Measurements from ENCODE around the gene TMPO.
A peak's percentile ranks its signal among the peaks of the same experiment; 100 is the strongest.
"Not testable (repeated sequence)": the region's sequence is repeated elsewhere in the genome, so short reads cannot be mapped to it uniquely, and the experiment has no call there.

Gene TMPO

GRCh38 chr12:98488416-98488815, 27.0 kb upstream of the TMPO start:
- CTCF ChIA-PET: interaction anchor here (0.6 kb wide), 1 partner anchor 190 kb away, joined by 4 read pairs; no protein-coding TSS in a partner anchor

GRCh38 chr12:98489176-98489575, 26.2 kb upstream of the TMPO start:
- H3K4me3 ChIP-seq (ENCODE audit: low read depth, low read length): no peak overlapping the region
- no peaks in the 10 kb centered on the region for H3K9me3 ChIP-seq (ENCODE audit: control insufficient read depth, insufficient read depth, low read depth, low read length)
- ChIA-PET CTCF (interaction anchor here (0.6 to 1.0 kb wide), 4 partner anchors 11 to 433 kb away, joined by 3 to 4 read pairs (median 4); no protein-coding TSS in a partner anchor), POLR2A (no interaction called here)
- H3K36me3 ChIP-seq (ENCODE audit: control insufficient read depth in 2 of 2, insufficient read depth in 1 of 2, low read length in 2 of 2): no peaks in the 10 kb centered on the region
- TF ChIP-seq ZNF76 (tag by site-specific recombination; IDR thresholded peaks at IDR 0.05; ENCODE audit: borderline replicate concordance, low read depth): no peak
- H3K4me1 ChIP-seq (ENCODE audit: control insufficient read depth, insufficient read depth, low read length): no peaks in the 10 kb centered on the region; the same call in 1 of the 2 replicates
- H3K27ac ChIP-seq (ENCODE audit: extremely low read depth, low read depth, low read length): no peak overlapping the region

More at GRCh38 chr12:98488416-98488815, 27.0 kb upstream of the TMPO start:
- H3K9me3 ChIP-seq (ENCODE audit: control insufficient read depth, insufficient read depth, low read depth, low read length); H3K4me1 ChIP-seq (ENCODE audit: control insufficient read depth, insufficient read depth, low read length); H3K36me3 ChIP-seq (ENCODE audit: control insufficient read depth in 2 of 2, insufficient read depth in 1 of 2, low read length in 2 of 2); POLR2A ChIA-PET; H3K27ac ChIP-seq (ENCODE audit: extremely low read depth, low read depth, low read length); H3K4me3 ChIP-seq (ENCODE audit: low read depth, low read length): not testable (repeated sequence)
- TF ChIP-seq ZNF335 (tag by site-specific recombination; conservative IDR thresholded peaks at IDR 0.05): peak; percentile 39

GRCh38 chr12:98490501-98491453, 24.6 kb upstream of the TMPO start:
- ChIA-PET CTCF (interaction anchor here (0.5 to 2.7 kb wide), 41 partner anchors 9 to 1991 kb away, joined by 3 to 20 read pairs (median 4); partner anchors contain the start of gene TMPO), POLR2A (interaction anchor here (0.7 to 2.1 kb wide), 8 partner anchors 10 to 103 kb away, joined by 3 to 7 read pairs (median 4); partner anchors contain the start of genes SLC25A3 and TMPO)
- H3K4me1 ChIP-seq (ENCODE audit: control insufficient read depth, insufficient read depth, low read length): no peaks in the 10 kb centered on the region; the same call in 1 of the 2 replicates
- H3K27ac ChIP-seq (ENCODE audit: extremely low read depth, low read depth, low read length): no peak overlapping the region
- H3K36me3 ChIP-seq (ENCODE audit: control insufficient read depth in 2 of 2, insufficient read depth in 1 of 2, low read length in 2 of 2): no peaks in the 10 kb centered on the region
- peak overlapping the region; percentile 12; the same call in 1 of the 2 replicates for H3K4me3 ChIP-seq (ENCODE audit: low read depth, low read length)
- H3K9me3 ChIP-seq (ENCODE audit: control insufficient read depth, insufficient read depth, low read depth, low read length): no peaks in the 10 kb centered on the region
- TF ChIP-seq ZNF600 (tag by site-specific recombination; IDR thresholded peaks at IDR 0.05): peak; percentile 41; the same call in 1 of the 2 replicates
- peak; percentile 23; the same call in 1 of the 2 replicates for TF ChIP-seq ZEB2 (tag by site-specific recombination; IDR thresholded peaks at IDR 0.05)
- no peak for TF ChIP-seq ZNF174 (tag by site-specific recombination; IDR thresholded peaks at IDR 0.05)
- no peak for TF ChIP-seq OSR2 (tag by site-specific recombination; IDR thresholded peaks at IDR 0.05)
- TF ChIP-seq ZNF654 (tag by site-specific recombination; IDR thresholded peaks at IDR 0.05; ENCODE audit: low read depth): peak; percentile 66
- peak; percentile 72 for TF ChIP-seq ZXDB (tag by site-specific recombination; IDR thresholded peaks at IDR 0.05)
- TF ChIP-seq ZSCAN16 (tag by site-specific recombination; IDR thresholded peaks at IDR 0.05): no peak
- no peak for TF ChIP-seq ZNF548 (tag by site-specific recombination; IDR thresholded peaks at IDR 0.05)
- TF ChIP-seq ZSCAN30 (tag by site-specific recombination; IDR thresholded peaks at IDR 0.05): peak; percentile 43; the same call in 1 of the 2 replicates
- no peak for TF ChIP-seq ZNF747 (tag by site-specific recombination; IDR thresholded peaks at IDR 0.05)
- peak; percentile 88 for TF ChIP-seq ZNF660 (tag by site-specific recombination; IDR thresholded peaks at IDR 0.05)
- TF ChIP-seq ZNF280D (tag by site-specific recombination; IDR thresholded peaks at IDR 0.05): no peak
- no peak for TF ChIP-seq YY2 (tag by site-specific recombination; IDR thresholded peaks at IDR 0.05)
- 0 out of 2 replicates have a peak, but pooled peaks have one; percentile 17 for TF ChIP-seq MZF1 (tag by site-specific recombination; IDR thresholded peaks at IDR 0.05; ENCODE audit: borderline replicate concordance)
- TF ChIP-seq ZBTB17 (tag by site-specific recombination; IDR thresholded peaks at IDR 0.05): peak; percentile 88
- peak; percentile 86 for TF ChIP-seq CTCF (tag by site-specific recombination; IDR thresholded peaks at IDR 0.05)
- no peak for TF ChIP-seq ZNF433 (tag by site-specific recombination; IDR thresholded peaks at IDR 0.05; ENCODE audit: low read depth)
- peak; percentile 49; the same call in 1 of the 2 replicates for TF ChIP-seq GFI1B (tag by site-specific recombination; IDR thresholded peaks at IDR 0.05)
- TF ChIP-seq SP7 (tag by site-specific recombination; IDR thresholded peaks at IDR 0.05): peak; percentile 40; the same call in 1 of the 2 replicates
- TF ChIP-seq IKZF3 (tag by site-specific recombination; IDR thresholded peaks at IDR 0.05): peak; percentile 63; the same call in 1 of the 2 replicates
- TF ChIP-seq SCRT1 (tag by site-specific recombination; IDR thresholded peaks at IDR 0.05; ENCODE audit: borderline replicate concordance): no peak
- no peak for TF ChIP-seq ZNF184 (tag by site-specific recombination; IDR thresholded peaks at IDR 0.05)
- TF ChIP-seq ZNF292 (tag by site-specific recombination; IDR thresholded peaks at IDR 0.05; ENCODE audit: borderline replicate concordance, low read depth): no peak
